ENCODE results near the gene FNTB.

DNA sequence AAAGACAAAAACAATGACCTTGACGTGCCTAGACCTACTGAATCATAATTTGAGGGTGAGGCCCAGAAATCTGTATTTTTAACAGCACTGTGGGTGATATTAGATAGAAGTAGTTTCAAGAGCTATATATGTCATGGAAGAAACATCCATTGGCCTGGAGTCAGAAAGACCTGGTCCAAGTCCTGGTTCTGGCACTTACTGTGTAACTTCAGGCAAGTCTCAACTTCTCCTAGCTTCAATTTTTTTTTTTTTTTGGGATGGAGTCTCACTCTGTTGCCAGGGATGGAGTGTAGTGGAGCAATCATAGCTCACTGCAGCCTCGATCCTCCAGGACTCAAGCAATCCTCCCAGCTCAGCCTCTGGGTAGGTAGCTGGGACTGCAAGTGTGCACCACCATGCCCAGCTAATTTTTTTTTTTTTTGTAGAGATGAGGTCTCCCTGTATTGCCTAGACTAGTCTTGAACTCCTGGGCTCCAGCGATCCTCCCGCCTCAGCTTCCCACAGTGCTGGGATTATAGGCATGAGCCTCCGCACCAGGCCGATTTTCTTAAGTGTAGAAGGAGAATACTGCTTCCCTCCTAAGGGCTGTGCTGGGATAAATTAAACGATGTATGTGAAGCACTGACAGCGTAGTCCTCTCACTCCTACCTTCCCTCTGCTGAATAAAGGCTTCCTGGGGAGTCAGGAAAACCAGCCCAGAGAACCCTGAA is 29.8 kb upstream of the FNTB start:
- TF ChIP-seq, protein P1, sequence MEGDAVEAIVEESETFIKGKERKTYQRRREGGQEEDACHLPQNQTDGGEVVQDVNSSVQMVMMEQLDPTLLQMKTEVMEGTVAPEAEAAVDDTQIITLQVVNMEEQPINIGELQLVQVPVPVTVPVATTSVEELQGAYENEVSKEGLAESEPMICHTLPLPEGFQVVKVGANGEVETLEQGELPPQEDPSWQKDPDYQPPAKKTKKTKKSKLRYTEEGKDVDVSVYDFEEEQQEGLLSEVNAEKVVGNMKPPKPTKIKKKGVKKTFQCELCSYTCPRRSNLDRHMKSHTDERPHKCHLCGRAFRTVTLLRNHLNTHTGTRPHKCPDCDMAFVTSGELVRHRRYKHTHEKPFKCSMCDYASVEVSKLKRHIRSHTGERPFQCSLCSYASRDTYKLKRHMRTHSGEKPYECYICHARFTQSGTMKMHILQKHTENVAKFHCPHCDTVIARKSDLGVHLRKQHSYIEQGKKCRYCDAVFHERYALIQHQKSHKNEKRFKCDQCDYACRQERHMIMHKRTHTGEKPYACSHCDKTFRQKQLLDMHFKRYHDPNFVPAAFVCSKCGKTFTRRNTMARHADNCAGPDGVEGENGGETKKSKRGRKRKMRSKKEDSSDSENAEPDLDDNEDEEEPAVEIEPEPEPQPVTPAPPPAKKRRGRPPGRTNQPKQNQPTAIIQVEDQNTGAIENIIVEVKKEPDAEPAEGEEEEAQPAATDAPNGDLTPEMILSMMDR (IDR thresholded peaks at IDR 0.05), result no peak
- TF ChIP-seq POLR2A (IDR thresholded peaks at IDR 0.05), result no peak
